ENCODE measurements around the gene CSNK1A1. TPM values are rescaled to one million over a fixed set of nuclear protein-coding genes. Genes with fewer than 3 reads are reported as not detected.
A peak's percentile ranks its signal among the peaks of the same experiment; 100 is the strongest.
"Not testable (repeated sequence)": the region's sequence is repeated elsewhere in the genome, so short reads cannot be mapped to it uniquely, and the experiment has no call there.

CSNK1A1 gene
- total and polyA plus RNA-seq, 4 experiments from 2014 or later = 135 to 189 (median 168) TPM

DNA sequence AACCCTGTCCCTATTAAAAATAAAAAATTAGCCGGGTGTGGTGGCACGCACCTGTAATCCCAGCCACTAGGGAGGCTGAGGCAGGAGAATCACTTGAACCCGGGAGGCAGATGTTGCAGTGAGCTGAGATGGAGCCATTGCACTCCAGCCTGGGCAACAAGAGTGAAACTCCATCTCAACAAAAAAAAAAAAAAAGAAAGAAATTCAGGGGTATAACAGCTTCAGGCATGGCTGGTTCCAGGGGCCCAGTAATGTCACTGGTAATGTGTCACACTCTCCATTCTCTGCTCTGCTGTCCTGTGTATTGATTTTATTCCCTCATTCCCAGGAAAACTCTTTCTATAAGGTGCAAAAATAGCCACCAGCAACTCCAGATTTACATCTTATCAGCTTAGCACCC lies 104.4 kb downstream of the CSNK1A1 start:
- DNase-seq; H3K4me1 Mint-ChIP-seq; H3K27me3 Mint-ChIP-seq; H3K9me3 ChIP-seq (ENCODE audit: control insufficient read depth in 1 of 2, low read length in 2 of 2); H3K36me3 Mint-ChIP-seq; H3K4me3 ChIP-seq (ENCODE audit: low read length in 2 of 2); POLR2A ChIA-PET (ENCODE audit: partially characterized antibody); H3K4me1 ChIP-seq (ENCODE audit: insufficient read depth, low read length); H3K27me3 ChIP-seq (ENCODE audit: insufficient read depth, low read length); H3K27ac ChIP-seq (ENCODE audit: low read depth, low read length); H3K4me3 Mint-ChIP-seq; H3K27ac Mint-ChIP-seq; H3K36me3 ChIP-seq (ENCODE audit: insufficient read depth, low read length); H3K9me3 Mint-ChIP-seq; intact Hi-C loops (cut with micrococcal nuclease): not testable (repeated sequence)
- CTCF ChIA-PET (ENCODE audit: partially characterized antibody) = interaction anchor here (1.4 to 4.3 kb wide), 5 partner anchors 8 to 119 kb away, joined by 4 to 44 read pairs (median 10); no protein-coding TSS in a partner anchor

DNA sequence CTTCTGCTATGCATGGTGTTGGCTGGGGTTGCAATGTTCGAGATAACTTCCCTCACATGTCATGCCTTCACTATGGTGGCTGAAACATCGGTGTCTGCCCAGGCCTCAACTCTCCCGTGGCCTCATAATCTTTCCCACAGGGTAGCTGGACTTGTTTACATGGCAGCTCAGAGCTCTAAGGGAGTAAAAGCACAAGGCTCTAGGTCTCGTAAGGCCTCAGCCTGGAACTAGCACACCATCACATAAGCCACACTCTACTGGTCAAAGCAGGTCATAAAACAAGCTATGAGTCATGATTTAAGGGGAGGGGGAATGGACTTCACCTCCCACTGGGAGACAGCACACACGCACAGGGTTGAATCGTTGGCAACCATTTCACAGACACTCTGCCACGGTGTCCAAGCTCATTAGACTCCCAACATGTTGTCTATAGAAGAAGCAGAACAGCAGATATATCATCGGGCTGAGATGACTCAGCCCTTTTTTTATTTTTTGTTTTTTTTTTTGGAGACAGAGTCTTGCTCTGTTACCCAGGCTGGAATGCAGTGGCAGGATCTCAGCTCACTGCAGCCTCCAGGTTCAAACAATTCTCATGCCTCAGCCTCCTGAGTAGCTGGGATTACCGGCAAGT lies 105.4 kb downstream of the CSNK1A1 start:
- ChIA-PET CTCF (ENCODE audit: partially characterized antibody) (interaction anchor here (0.7 to 8.6 kb wide), 13 partner anchors 7 to 515 kb away, joined by 3 to 51 read pairs (median 5); partner anchors contain the start of genes CSNK1A1 and SLC26A2), POLR2A (ENCODE audit: partially characterized antibody) (interaction anchor here (1.0 kb wide), 1 partner anchor 106 kb away, joined by 4 read pairs; the partner anchor contains the start of gene CSNK1A1)
- Histone ChIP-seq H3K27me3 (ENCODE audit: insufficient read depth, low read length) (no peaks in the 10 kb centered on the region), H3K9me3 (ENCODE audit: control insufficient read depth in 1 of 2, low read length in 2 of 2) (no peaks in the 10 kb centered on the region), H3K36me3 (ENCODE audit: insufficient read depth, low read length) (no peaks in the 10 kb centered on the region), H3K4me3 (ENCODE audit: low read length in 2 of 2) (no peak overlapping the region), H3K4me1 (ENCODE audit: insufficient read depth, low read length) (no peaks in the 10 kb centered on the region), H3K27ac (ENCODE audit: low read depth, low read length) (no peak overlapping the region)
- no peaks in the 10 kb centered on the region for H3K27me3 Mint-ChIP-seq
- no peak overlapping the region for H3K27ac Mint-ChIP-seq
- peaks cover 0 to 5% (median 2%) of the 10 kb centered on the region in 4 donors for H3K4me1 Mint-ChIP-seq
- no peaks in the 10 kb centered on the region for H3K9me3 Mint-ChIP-seq
- intact Hi-C loops (cut with micrococcal nuclease) = no loop called here
- no peak for DNase-seq
- H3K36me3 Mint-ChIP-seq = no peaks in the 10 kb centered on the region
- no peak overlapping the region for H3K4me3 Mint-ChIP-seq

DNA sequence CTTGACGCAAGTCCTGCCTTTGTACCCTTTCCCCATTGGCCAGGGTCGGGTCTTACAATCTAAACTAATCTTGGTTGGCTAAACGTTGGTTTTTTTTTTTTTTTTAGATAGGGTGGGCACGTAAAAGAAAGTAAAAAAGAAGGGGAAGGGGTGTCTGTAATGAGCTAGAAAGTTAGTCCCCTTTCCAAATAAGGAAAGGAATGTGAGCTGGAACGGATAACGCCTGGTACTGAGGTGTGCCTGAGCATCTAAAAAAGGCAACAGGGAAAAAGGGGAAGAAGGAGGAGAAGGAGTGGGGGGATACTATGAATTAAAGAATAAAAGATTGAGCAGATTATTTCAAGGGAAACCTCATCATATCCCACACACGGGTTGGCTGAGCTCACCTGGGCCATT lies 105.9 kb downstream of the CSNK1A1 start:
- Mint-ChIP-seq H3K9me3 (no peaks in the 10 kb centered on the region), H3K36me3 (no peaks in the 10 kb centered on the region), H3K4me3 (no peak overlapping the region), H3K27me3 (no peaks in the 10 kb centered on the region), H3K27ac (no peak overlapping the region), H3K4me1 (peaks cover 0 to 6% (median 2%) of the 10 kb centered on the region in 4 donors)
- H3K27ac ChIP-seq (ENCODE audit: low read depth, low read length) = no peak overlapping the region
- no peaks in the 10 kb centered on the region for H3K36me3 ChIP-seq (ENCODE audit: insufficient read depth, low read length)
- CTCF ChIA-PET (ENCODE audit: partially characterized antibody) = interaction anchor here (0.7 to 8.6 kb wide), 11 partner anchors 8 to 515 kb away, joined by 3 to 51 read pairs (median 5); partner anchors contain the start of genes CSNK1A1 and SLC26A2
- H3K27me3 ChIP-seq (ENCODE audit: insufficient read depth, low read length) = no peaks in the 10 kb centered on the region
- intact Hi-C loops (cut with micrococcal nuclease) = no loop called here
- POLR2A ChIA-PET (ENCODE audit: partially characterized antibody) = interaction anchor here (1.0 kb wide), 1 partner anchor 106 kb away, joined by 4 read pairs; the partner anchor contains the start of gene CSNK1A1
- no peaks in the 10 kb centered on the region for H3K4me1 ChIP-seq (ENCODE audit: insufficient read depth, low read length)
- no peak for DNase-seq
- H3K9me3 ChIP-seq (ENCODE audit: control insufficient read depth in 1 of 2, low read length in 2 of 2) = no peaks in the 10 kb centered on the region
- H3K4me3 ChIP-seq (ENCODE audit: low read length in 2 of 2) = no peak overlapping the region

DNA sequence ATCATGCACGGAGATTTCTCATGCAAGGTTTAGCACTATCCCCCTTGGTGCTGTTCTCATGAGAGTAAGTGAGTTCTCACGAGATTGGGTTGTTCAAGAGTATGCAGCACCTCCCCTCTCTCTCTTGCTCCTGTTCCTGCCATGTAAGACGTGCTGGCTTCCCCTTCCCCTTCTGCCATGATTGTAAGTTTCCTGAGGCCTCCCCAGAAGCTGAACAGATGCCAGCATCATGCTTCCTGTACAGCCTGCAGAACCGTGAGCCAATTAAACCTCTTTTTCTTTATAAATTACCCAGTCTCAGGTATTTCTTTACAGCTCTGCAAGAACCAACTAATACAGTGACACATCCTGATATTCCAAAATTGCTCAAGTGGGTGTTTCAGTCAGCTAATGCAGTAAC lies 106.8 kb downstream of the CSNK1A1 start:
- H3K27ac ChIP-seq (ENCODE audit: low read depth, low read length); H3K27me3 Mint-ChIP-seq; H3K4me1 ChIP-seq (ENCODE audit: insufficient read depth, low read length); DNase-seq; intact Hi-C loops (cut with micrococcal nuclease); H3K9me3 ChIP-seq (ENCODE audit: control insufficient read depth in 1 of 2, low read length in 2 of 2); H3K27ac Mint-ChIP-seq; H3K36me3 ChIP-seq (ENCODE audit: insufficient read depth, low read length); H3K9me3 Mint-ChIP-seq; H3K4me3 ChIP-seq (ENCODE audit: low read length in 2 of 2); H3K27me3 ChIP-seq (ENCODE audit: insufficient read depth, low read length); POLR2A ChIA-PET (ENCODE audit: partially characterized antibody); H3K4me3 Mint-ChIP-seq; H3K36me3 Mint-ChIP-seq: not testable (repeated sequence)
- CTCF ChIA-PET (ENCODE audit: partially characterized antibody) = interaction anchor here (1.4 to 8.6 kb wide), 7 partner anchors 9 to 121 kb away, joined by 4 to 51 read pairs (median 10); partner anchors contain the start of gene CSNK1A1
- H3K4me1 Mint-ChIP-seq = peaks cover 8 to 14% (median 9%) of the 10 kb centered on the region in 4 donors

DNA sequence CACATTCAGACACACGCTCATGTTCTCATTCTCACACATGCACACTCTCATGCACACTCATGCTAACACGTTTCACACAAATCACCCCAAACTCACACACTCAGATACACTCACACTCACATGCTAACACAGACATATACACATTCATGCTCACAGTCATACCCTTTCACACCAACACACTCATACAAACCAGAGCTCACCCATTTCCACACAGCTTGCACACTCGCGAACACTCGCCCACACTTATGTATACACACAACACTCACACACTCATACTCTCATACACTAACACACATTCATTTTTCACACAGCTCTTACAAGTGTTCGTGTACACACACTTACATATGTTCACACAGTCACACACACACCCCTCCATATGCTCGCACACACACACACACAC lies 108.0 kb downstream of the CSNK1A1 start:
- H3K27me3 Mint-ChIP-seq = no peaks in the 10 kb centered on the region

DNA sequence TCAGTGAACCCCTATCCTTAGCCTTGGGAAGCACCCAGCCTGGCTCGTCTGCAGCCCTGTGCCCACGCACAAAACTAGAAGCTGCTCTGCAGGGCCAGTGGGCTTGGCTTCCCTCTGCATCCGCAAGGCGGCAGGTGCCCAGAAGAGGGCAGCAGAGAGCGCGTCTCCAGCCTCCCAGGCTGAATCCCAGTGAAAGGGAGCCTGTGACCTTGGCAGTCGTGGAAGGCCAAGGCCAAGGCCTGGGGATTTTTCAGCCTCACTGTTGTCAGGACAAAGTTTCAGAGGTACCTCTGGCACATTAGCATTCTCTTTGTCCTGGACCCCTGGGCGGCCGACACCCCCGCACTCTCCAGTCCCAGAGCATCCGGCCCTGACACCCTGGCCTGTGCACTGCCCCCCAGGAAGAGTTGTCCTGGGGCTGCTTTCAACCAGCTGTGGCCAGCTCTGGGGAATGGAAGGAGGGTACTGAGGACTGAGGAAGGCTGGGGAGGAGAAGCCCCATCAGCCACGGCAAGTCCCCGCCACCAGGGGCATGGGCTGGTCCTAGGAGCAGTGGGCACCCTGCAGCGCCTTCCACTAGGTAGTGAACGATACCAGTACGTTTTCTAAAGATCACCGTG lies 108.6 kb downstream of the CSNK1A1 start:
- ChIA-PET POLR2A (ENCODE audit: partially characterized antibody) (interaction anchor here (0.7 kb wide), 1 partner anchor 108 kb away, joined by 3 read pairs; no protein-coding TSS in a partner anchor), CTCF (ENCODE audit: partially characterized antibody) (interaction anchor here (0.7 to 8.6 kb wide), 18 partner anchors 8 to 493 kb away, joined by 3 to 68 read pairs (median 4); partner anchors contain the start of gene CSNK1A1)
- Histone ChIP-seq H3K27ac (ENCODE audit: low read depth, low read length) (no peak overlapping the region), H3K4me3 (ENCODE audit: low read length in 2 of 2) (no peak overlapping the region), H3K27me3 (ENCODE audit: insufficient read depth, low read length) (no peaks in the 10 kb centered on the region), H3K9me3 (ENCODE audit: control insufficient read depth in 1 of 2, low read length in 2 of 2) (no peaks in the 10 kb centered on the region), H3K4me1 (ENCODE audit: insufficient read depth, low read length) (peaks cover 10% of the 10 kb centered on the region), H3K36me3 (ENCODE audit: insufficient read depth, low read length) (no peaks in the 10 kb centered on the region)
- H3K36me3 Mint-ChIP-seq = no peaks in the 10 kb centered on the region
- peak overlapping the region in 1 of 7 donors; percentile 73 for H3K27ac Mint-ChIP-seq
- H3K9me3 Mint-ChIP-seq = peaks cover 0 to 2% (median 0%) of the 10 kb centered on the region in 8 donors
- peaks cover 8 to 14% (median 11%) of the 10 kb centered on the region in 4 donors for H3K4me1 Mint-ChIP-seq
- intact Hi-C loops (cut with micrococcal nuclease) = loop anchor here (1.0 kb wide), 1 partner anchor 122 kb away; no protein-coding TSS in a partner anchor
- H3K4me3 Mint-ChIP-seq = no peak overlapping the region
- DNase-seq = peak; percentile 45 to 53 (median 48)
- no peaks in the 10 kb centered on the region for H3K27me3 Mint-ChIP-seq

More for the DNA sequence above, 108.0 kb downstream of the CSNK1A1 start:
- DNase-seq = no peak
- Histone ChIP-seq H3K27me3 (ENCODE audit: insufficient read depth, low read length) (no peaks in the 10 kb centered on the region), H3K4me1 (ENCODE audit: insufficient read depth, low read length) (peaks cover 10% of the 10 kb centered on the region), H3K36me3 (ENCODE audit: insufficient read depth, low read length) (no peaks in the 10 kb centered on the region), H3K27ac (ENCODE audit: low read depth, low read length) (no peak overlapping the region), H3K4me3 (ENCODE audit: low read length in 2 of 2) (no peak overlapping the region), H3K9me3 (ENCODE audit: control insufficient read depth in 1 of 2, low read length in 2 of 2) (no peaks in the 10 kb centered on the region)
- H3K27ac Mint-ChIP-seq = peak overlapping the region in 3 of 7 donors; percentile 0 to 62 (median 19)
- H3K4me3 Mint-ChIP-seq = no peak overlapping the region
- ChIA-PET CTCF (ENCODE audit: partially characterized antibody) (interaction anchor here (0.7 to 8.6 kb wide), 12 partner anchors 8 to 123 kb away, joined by 3 to 68 read pairs (median 7); partner anchors contain the start of gene CSNK1A1), POLR2A (ENCODE audit: partially characterized antibody) (no interaction called here)
- intact Hi-C loops (cut with micrococcal nuclease) = no loop called here
- no peaks in the 10 kb centered on the region for H3K36me3 Mint-ChIP-seq
- peaks cover 8 to 14% (median 10%) of the 10 kb centered on the region in 4 donors for H3K4me1 Mint-ChIP-seq
- peaks cover 0 to 2% (median 0%) of the 10 kb centered on the region in 8 donors for H3K9me3 Mint-ChIP-seq
